HCT116 (cell line): ENCODE data around the gene IL22RA1. TPM values are rescaled to one million over a fixed set of nuclear protein-coding genes. Genes with fewer than 3 reads are reported as not detected.

Experiments
- ATAC-seq: fragments of 200-7000 bp; cut with Tn5 transposase; 2 replicates; pipeline ENCODE4 v1.9.1; 2020; ENCODE audit warnings: mild to moderate bottlenecking, moderate library complexity
- BruUV-seq: library from RNA; stranded (reverse); fragments of 400-500 nt; replicated peaks from 2 replicates; lab custom pipeline; 2021; lab: Mats Ljungman, UMichigan
- CTCF ChIA-PET: fragments of 300-600 bp; sonication (Branson Sonifier 250); formaldehyde crosslinking; loops from one replicate; lab custom pipeline; 2021; ENCODE audit warnings: antibody characterized with exemption; lab: Charles Lee
- POLR2A ChIA-PET: fragments of 300-600, 350-600 bp; sonication (Branson Sonifier 250); formaldehyde crosslinking; loops from one replicate; lab custom pipeline; 2021; ENCODE audit warnings: antibody characterized with exemption; lab: Charles Lee
- RAD21 ChIA-PET, 2 experiments: fragments of 300-600 bp; sonication (Branson Sonifier 250); formaldehyde crosslinking; loops; one replicate each; lab custom pipeline; 2023; ENCODE audit warnings: low total read pairs in 2 of 2; ENCODE audit not compliant: uncharacterized antibody in 2 of 2, unreplicated experiment in 2 of 2, low non-redundant PET in 1 of 2; lab: Charles Lee
- DNase-seq: peaks from one replicate; pipeline ENCODE4 v3.0.0-alpha.2; 2010; ENCODE audit warnings: low read depth, low spot score
- H2AFZ ChIP-seq: fragments of 200-600 bp; shearing (Covaris generic), sonication (generic); 2 replicates; pipeline ENCODE4 v1.6.1; 2017; ENCODE audit warnings: low read depth, mixed run types, mixed read lengths, antibody characterized with exemption, low read length; ENCODE audit not compliant: poor library complexity, severe bottlenecking
- H3K27ac ChIP-seq: 2 replicates; pipeline ENCODE4 v1.5.1; 2012; ENCODE audit warnings: low read depth, low read length
- H3K27me3 ChIP-seq: fragments of 200-600 bp; sonication (generic); 2 replicates; pipeline ENCODE4 v1.6.1; 2016; ENCODE audit warnings: mixed run types, low read length, mixed read lengths; ENCODE audit not compliant: insufficient read depth
- H3K36me3 ChIP-seq, 2 experiments: fragments of 200-500 bp in 1 of 2; fragments of 200-600 bp in 1 of 2; sonication (Bioruptor generic) in 1 of 2; sonication (generic) in 1 of 2; 2 replicates each; pipeline versions ENCODE4 v1.5.1 to v1.6.1; 2014 to 2016; ENCODE audit warnings: low read length in 2 of 2, inconsistent platforms in 1 of 2, mixed read lengths in 1 of 2, mixed run types in 1 of 2; ENCODE audit not compliant: insufficient read depth in 2 of 2, control insufficient read depth in 1 of 2
- H3K4me1 ChIP-seq, 2 experiments: fragments of 200-600 bp in 1 of 2; sonication (generic) in 1 of 2; 2 replicates each; pipeline versions ENCODE4 v1.5.1 to v1.6.1; 2012 to 2017; ENCODE audit warnings: low read length in 2 of 2, inconsistent platforms in 1 of 2, mild to moderate bottlenecking in 1 of 2, mixed read lengths in 1 of 2, mixed run types in 1 of 2, moderate library complexity in 1 of 2; ENCODE audit not compliant: insufficient read depth in 2 of 2, control insufficient read depth in 1 of 2
- H3K4me2 ChIP-seq: fragments of 200-600 bp; sonication (generic); 2 replicates; pipeline ENCODE4 v1.6.1; 2017; ENCODE audit warnings: mixed run types, low read length, mixed read lengths
- H3K4me3 ChIP-seq, 2 experiments: fragments of 200-600 bp in 1 of 2; sonication (generic) in 1 of 2; replicated peaks in 1 of 2; 2 replicates each; pipeline ENCODE4 v1.5.1; 2011 to 2016; ENCODE audit warnings: low read length in 2 of 2, control low read depth in 1 of 2, low read depth in 1 of 2, mild to moderate bottlenecking in 1 of 2, mixed read lengths in 1 of 2, mixed run types in 1 of 2
- H3K79me2 ChIP-seq: fragments of 200-600 bp; sonication (generic); 2 replicates; pipeline ENCODE4 v1.6.1; 2017; ENCODE audit warnings: mild to moderate bottlenecking, mixed run types, low read length, moderate library complexity, mixed read lengths; ENCODE audit not compliant: insufficient read depth
- H3K9ac ChIP-seq: fragments of 200-600 bp; sonication (generic); 2 replicates; pipeline ENCODE4 v1.6.1; 2016; ENCODE audit warnings: low read length, mixed read lengths
- H3K9me2 ChIP-seq: fragments of 200-600 bp; sonication (generic), shearing (Covaris generic); 2 replicates; pipeline ENCODE4 v1.6.1; 2017; ENCODE audit warnings: mixed run types, mild to moderate bottlenecking, moderate library complexity; ENCODE audit not compliant: insufficient read depth
- H3K9me3 ChIP-seq, 2 experiments: fragments of 200-500 bp in 1 of 2; fragments of 200-600 bp in 1 of 2; sonication (Bioruptor generic) in 1 of 2; sonication (generic) in 1 of 2; 2 replicates each; pipeline ENCODE4 v1.6.1; 2014 to 2017; ENCODE audit warnings: low read length in 2 of 2, mixed read lengths in 2 of 2, inconsistent platforms in 1 of 2, low read depth in 1 of 2, mild to moderate bottlenecking in 1 of 2, mixed run types in 1 of 2, moderate library complexity in 1 of 2; ENCODE audit not compliant: control insufficient read depth in 1 of 2, insufficient read depth in 1 of 2
- H4K20me1 ChIP-seq: fragments of 200-600 bp; sonication (generic), shearing (Covaris generic); 2 replicates; pipeline ENCODE4 v1.6.1; 2017; ENCODE audit warnings: mixed run types, mild to moderate bottlenecking, moderate library complexity; ENCODE audit not compliant: insufficient read depth
- CBX3 ChIP-seq: IDR thresholded peaks from 2 replicates; pipeline ENCODE4 v1.6.1; 2012; ENCODE audit warnings: low read depth
- CTCF ChIP-seq, 3 experiments: fragments of 200-600 bp in 1 of 3; sonication (generic) in 1 of 3; IDR thresholded peaks in 2 of 3; conservative IDR thresholded peaks in 1 of 3; 2 replicates each; pipeline ENCODE4 v1.5.1; 2012 to 2017; ENCODE audit warnings: low read depth in 2 of 3, low read length in 2 of 3, antibody characterized with exemption in 1 of 3, borderline replicate concordance in 1 of 3, control low read depth in 1 of 3, mild to moderate bottlenecking in 1 of 3, mixed read lengths in 1 of 3, mixed run types in 1 of 3, moderate library complexity in 1 of 3; ENCODE audit not compliant: insufficient read depth in 1 of 3
- FOSL1 ChIP-seq: IDR thresholded peaks from 2 replicates; pipeline ENCODE4 v1.6.1; 2012; ENCODE audit warnings: low read depth
- JUND ChIP-seq: IDR thresholded peaks from 2 replicates; pipeline ENCODE4 v1.6.1; 2012
- POLR2A ChIP-seq: IDR thresholded peaks from 2 replicates; pipeline ENCODE4 v1.7.0; 2011; ENCODE audit warnings: borderline replicate concordance; ENCODE audit not compliant: insufficient read depth, insufficient read length; ENCODE audit errors: extremely low read depth
- RAD21 ChIP-seq: IDR thresholded peaks from 2 replicates; pipeline ENCODE4 v1.6.1; 2012; ENCODE audit warnings: low read depth, mild to moderate bottlenecking
- SP1 ChIP-seq: IDR thresholded peaks from 2 replicates; pipeline ENCODE4 v1.6.1; 2012; ENCODE audit warnings: low read depth
- intact Hi-C: fragments of 100-400 bp; cut with micrococcal nuclease; formaldehyde crosslinking; loops from 2 replicates; pipeline ENCODE4 v1.10.0; 2022
- total RNA-seq: library from RNA; stranded (reverse); gene quantifications from one replicate; pipeline ENCODE4 v1.2.1, GENCODE V29; 2021; ENCODE audit not compliant: unreplicated experiment

IL22RA1 gene
- total RNA-seq, 1 experiment from 2014 or later: 2.1 TPM

GRCh38 chr1:24111996-24112779 lies 30.8 kb downstream of the IL22RA1 start, which contains the start of gene MYOM3:
Gene MYOM3, minus strand, starts transcription at chr1:24112135. Its CDS starts 3,499 bp downstream, at chr1:24108636.
- no peaks in the 10 kb centered on the region for H3K27me3 ChIP-seq
- no peak within 1 kb of the TSS for H3K4me2 ChIP-seq
- no peaks in the 10 kb centered on the region for H3K9me2 ChIP-seq
- ChIA-PET RAD21 (no interaction called here), CTCF (interaction anchor here (1.3 kb wide), 1 partner anchor 279 kb away, joined by 3 read pairs; no protein-coding TSS in a partner anchor), POLR2A (no interaction called here)
- no peaks in the 10 kb centered on the region for H4K20me1 ChIP-seq
- intact Hi-C loops: no loop called here
- H3K9me3 ChIP-seq: no peaks in the 10 kb centered on the region
- TF ChIP-seq FOSL1 (no peak), CBX3 (no peak), CTCF (IDR thresholded peaks at IDR 0.05 in 2 of 3, conservative IDR thresholded peaks at IDR 0.05 in 1 of 3; ENCODE audit: borderline replicate concordance in 1 of 3, insufficient read depth in 1 of 3, low read depth in 2 of 3, low read length in 2 of 3) (peak in 2 of 3 experiments; percentile 47 to 48; a peak in 5 of 6 replicates), SP1 (no peak), RAD21 (peak; percentile 79), POLR2A (no peak), JUND (no peak)
- BruUV-seq: no TSS peak
- peaks cover 9 to 40% of the 10 kb centered on the region in 2 experiments for H3K4me1 ChIP-seq
- peak; percentile 66 for ATAC-seq
- H3K9ac ChIP-seq: no peak within 1 kb of the TSS
- H3K79me2 ChIP-seq: no peaks in the 10 kb centered on the region; the same call in 1 of the 2 replicates
- DNase-seq: peak; percentile 18
- H3K4me3 ChIP-seq: no peak within 1 kb of the TSS
- H2AFZ ChIP-seq: no peak within 1 kb of the TSS
- no peaks in the 10 kb centered on the region for H3K36me3 ChIP-seq
- no peak within 1 kb of the TSS for H3K27ac ChIP-seq
